ENCODE measurements around the gene BEND3.
"Not testable (repeated sequence)": the region's sequence is repeated elsewhere in the genome, so short reads cannot be mapped to it uniquely, and the experiment has no call there.

DNA sequence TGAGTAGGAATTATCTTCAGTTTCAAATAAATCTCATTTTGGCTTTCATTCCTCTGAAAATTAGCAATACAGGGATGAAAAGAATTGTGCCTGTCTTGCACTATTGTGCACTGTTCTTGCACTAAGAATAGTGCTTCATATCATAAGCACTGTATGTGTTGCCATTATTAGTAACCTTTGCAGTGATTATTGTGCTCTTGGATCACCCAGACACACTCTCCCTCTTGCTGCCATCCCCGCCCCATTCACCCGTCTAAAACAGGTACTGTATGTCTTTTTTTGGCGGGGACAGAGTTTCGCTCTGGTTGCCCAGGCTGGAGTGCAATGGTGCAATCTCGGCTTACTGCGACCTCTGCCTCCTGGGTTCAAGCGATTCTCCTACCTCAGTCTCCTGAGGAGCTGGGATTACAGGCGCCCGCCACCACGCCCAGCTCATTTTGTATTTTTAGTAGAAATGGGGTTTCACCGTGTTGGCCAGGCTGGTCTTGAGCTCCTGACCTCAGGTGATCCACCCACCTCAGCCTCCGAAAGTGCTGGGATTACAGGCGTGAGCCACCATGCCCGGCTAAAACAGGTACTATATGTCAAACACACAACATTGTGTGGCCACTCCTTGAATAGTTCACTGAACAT, 19.8 kb upstream of the BEND3 start:
- not testable (repeated sequence) for TF ChIP-seq POLR2A (IDR thresholded peaks at IDR 0.05; ENCODE audit: low read depth, low read length); POLR2AphosphoS5 (IDR thresholded peaks at IDR 0.05; ENCODE audit: low read length); EZH2 (IDR thresholded peaks at IDR 0.05; ENCODE audit: borderline replicate concordance, control insufficient read depth, low read depth, low read length)
- TF ChIP-seq, protein P1, sequence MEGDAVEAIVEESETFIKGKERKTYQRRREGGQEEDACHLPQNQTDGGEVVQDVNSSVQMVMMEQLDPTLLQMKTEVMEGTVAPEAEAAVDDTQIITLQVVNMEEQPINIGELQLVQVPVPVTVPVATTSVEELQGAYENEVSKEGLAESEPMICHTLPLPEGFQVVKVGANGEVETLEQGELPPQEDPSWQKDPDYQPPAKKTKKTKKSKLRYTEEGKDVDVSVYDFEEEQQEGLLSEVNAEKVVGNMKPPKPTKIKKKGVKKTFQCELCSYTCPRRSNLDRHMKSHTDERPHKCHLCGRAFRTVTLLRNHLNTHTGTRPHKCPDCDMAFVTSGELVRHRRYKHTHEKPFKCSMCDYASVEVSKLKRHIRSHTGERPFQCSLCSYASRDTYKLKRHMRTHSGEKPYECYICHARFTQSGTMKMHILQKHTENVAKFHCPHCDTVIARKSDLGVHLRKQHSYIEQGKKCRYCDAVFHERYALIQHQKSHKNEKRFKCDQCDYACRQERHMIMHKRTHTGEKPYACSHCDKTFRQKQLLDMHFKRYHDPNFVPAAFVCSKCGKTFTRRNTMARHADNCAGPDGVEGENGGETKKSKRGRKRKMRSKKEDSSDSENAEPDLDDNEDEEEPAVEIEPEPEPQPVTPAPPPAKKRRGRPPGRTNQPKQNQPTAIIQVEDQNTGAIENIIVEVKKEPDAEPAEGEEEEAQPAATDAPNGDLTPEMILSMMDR (IDR thresholded peaks at IDR 0.05 in 2 of 3, conservative IDR thresholded peaks at IDR 0.05 in 1 of 3; ENCODE audit: control insufficient read depth in 2 of 3, extremely low read depth in 1 of 3, insufficient read depth in 1 of 3, low read depth in 3 of 3, low read length in 3 of 3) = not testable (repeated sequence)
- TF ChIP-seq, protein P2, sequence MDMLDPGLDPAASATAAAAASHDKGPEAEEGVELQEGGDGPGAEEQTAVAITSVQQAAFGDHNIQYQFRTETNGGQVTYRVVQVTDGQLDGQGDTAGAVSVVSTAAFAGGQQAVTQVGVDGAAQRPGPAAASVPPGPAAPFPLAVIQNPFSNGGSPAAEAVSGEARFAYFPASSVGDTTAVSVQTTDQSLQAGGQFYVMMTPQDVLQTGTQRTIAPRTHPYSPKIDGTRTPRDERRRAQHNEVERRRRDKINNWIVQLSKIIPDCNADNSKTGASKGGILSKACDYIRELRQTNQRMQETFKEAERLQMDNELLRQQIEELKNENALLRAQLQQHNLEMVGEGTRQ (IDR thresholded peaks at IDR 0.05; ENCODE audit: borderline replicate concordance, low read depth, low read length) = not testable (repeated sequence)

Measured in GM12878 (cell line).